ENCODE measurements around the gene BPIFB6.

The BPIFB6 gene

DNA sequence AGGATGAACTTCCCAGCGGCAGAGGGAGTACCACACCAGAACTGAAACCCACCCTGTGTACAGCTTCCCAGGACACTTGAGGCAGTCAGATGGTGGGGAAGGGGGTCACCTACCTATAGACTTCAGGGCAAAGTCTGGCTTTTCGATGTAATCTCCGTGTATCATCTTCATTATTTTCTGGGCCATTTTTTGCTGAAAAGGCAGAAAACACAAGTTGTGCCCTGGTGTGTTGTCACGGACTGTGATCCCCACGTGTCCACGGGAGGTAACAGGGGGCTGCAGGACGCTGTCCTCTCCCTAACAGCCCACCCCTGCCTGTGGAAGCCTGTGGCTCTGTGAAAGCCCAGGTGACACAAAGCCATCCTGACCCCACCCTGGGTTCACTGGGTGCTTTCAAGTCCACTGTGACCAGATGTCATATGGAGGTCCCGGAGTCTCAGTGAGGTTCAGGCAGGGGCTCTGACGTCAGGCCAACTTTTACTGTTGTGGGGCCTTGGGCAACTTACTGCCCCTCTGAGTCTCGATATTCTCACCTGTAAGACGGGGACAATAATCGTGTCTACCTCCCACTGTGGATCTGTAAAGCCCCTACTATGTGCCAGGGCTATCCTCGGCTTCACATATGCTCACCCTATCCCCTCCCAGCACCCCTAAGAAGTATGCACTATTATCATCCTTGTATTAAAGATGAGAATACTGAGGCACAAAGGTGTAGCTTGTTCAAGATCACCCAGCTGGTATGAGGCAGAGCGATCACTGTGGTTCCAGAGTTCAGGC lies 41.8 kb upstream of the BPIFB6 start:
- H3K9me3 ChIP-seq (ENCODE audit: insufficient read depth, low read depth, low read length): no peaks in the 10 kb centered on the region
- no peaks in the 10 kb centered on the region for H3K27me3 ChIP-seq (ENCODE audit: insufficient read depth, low read length, poor library complexity, severe bottlenecking)
- H2AFZ ChIP-seq (ENCODE audit: low read length): no peak overlapping the region
- H3K4me2 ChIP-seq (ENCODE audit: low read depth, low read length, poor library complexity, severe bottlenecking): no peak overlapping the region
- peaks cover 24% of the 10 kb centered on the region for H3K4me1 ChIP-seq (ENCODE audit: insufficient read depth, low read length, poor library complexity, severe bottlenecking)
- H3K9me2 ChIP-seq (replicated peaks; ENCODE audit: low read depth, low read length): no peaks in the 10 kb centered on the region
- H3K36me3 ChIP-seq (ENCODE audit: insufficient read depth, low read length): no peaks in the 10 kb centered on the region
- no peaks in the 10 kb centered on the region for H4K20me1 ChIP-seq (ENCODE audit: insufficient read depth, low read length, poor library complexity, severe bottlenecking)
- TF ChIP-seq, protein P1, sequence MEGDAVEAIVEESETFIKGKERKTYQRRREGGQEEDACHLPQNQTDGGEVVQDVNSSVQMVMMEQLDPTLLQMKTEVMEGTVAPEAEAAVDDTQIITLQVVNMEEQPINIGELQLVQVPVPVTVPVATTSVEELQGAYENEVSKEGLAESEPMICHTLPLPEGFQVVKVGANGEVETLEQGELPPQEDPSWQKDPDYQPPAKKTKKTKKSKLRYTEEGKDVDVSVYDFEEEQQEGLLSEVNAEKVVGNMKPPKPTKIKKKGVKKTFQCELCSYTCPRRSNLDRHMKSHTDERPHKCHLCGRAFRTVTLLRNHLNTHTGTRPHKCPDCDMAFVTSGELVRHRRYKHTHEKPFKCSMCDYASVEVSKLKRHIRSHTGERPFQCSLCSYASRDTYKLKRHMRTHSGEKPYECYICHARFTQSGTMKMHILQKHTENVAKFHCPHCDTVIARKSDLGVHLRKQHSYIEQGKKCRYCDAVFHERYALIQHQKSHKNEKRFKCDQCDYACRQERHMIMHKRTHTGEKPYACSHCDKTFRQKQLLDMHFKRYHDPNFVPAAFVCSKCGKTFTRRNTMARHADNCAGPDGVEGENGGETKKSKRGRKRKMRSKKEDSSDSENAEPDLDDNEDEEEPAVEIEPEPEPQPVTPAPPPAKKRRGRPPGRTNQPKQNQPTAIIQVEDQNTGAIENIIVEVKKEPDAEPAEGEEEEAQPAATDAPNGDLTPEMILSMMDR (conservative IDR thresholded peaks at IDR 0.05; ENCODE audit: low read length): no peak
- no peak for TF ChIP-seq EZH2phosphoT487 (IDR thresholded peaks at IDR 0.05; ENCODE audit: borderline replicate concordance)
- H3F3A ChIP-seq (ENCODE audit: low read depth): no peaks in the 10 kb centered on the region
- no peak overlapping the region for H3K9ac ChIP-seq (ENCODE audit: low read depth, low read length, poor library complexity, severe bottlenecking)
- H3K4me3 ChIP-seq (ENCODE audit: low read length, poor library complexity, severe bottlenecking): no peak overlapping the region
- H3K79me2 ChIP-seq (ENCODE audit: insufficient read depth, low read length): no peaks in the 10 kb centered on the region

DNA sequence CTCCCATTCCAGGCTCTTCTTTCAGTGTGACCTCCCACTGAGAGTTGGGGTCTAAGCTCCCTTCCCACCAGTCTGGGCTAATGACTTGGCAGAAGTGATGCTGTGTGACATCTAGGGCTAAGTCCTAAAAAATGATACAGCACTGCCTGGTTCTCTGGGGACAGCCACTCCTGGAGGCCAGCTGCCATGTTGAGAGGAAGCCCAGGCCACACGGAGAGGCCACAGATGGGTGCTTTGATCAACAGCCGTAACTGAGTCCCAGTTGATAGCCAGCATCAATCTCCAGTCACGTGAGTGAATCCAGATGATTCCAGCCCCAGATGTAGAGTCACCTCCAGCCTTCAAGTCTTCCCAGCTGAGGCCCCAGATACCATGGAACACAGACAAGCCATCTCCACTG lies 41.0 kb upstream of the BPIFB6 start:
- Histone ChIP-seq H4K20me1 (ENCODE audit: insufficient read depth, low read length, poor library complexity, severe bottlenecking) (no peaks in the 10 kb centered on the region), H3K4me1 (ENCODE audit: insufficient read depth, low read length, poor library complexity, severe bottlenecking) (peaks cover 24% of the 10 kb centered on the region), H3K9me2 (replicated peaks; ENCODE audit: low read depth, low read length) (no peaks in the 10 kb centered on the region), H3F3A (ENCODE audit: low read depth) (no peaks in the 10 kb centered on the region), H3K36me3 (ENCODE audit: insufficient read depth, low read length) (no peaks in the 10 kb centered on the region), H3K27me3 (ENCODE audit: insufficient read depth, low read length, poor library complexity, severe bottlenecking) (no peaks in the 10 kb centered on the region), H3K79me2 (ENCODE audit: insufficient read depth, low read length) (no peaks in the 10 kb centered on the region), H3K9me3 (ENCODE audit: insufficient read depth, low read depth, low read length) (peaks cover 6% of the 10 kb centered on the region; the same call in 1 of the 2 replicates), H3K4me3 (ENCODE audit: low read length, poor library complexity, severe bottlenecking) (no peak overlapping the region), H3K9ac (ENCODE audit: low read depth, low read length, poor library complexity, severe bottlenecking) (no peak overlapping the region), H2AFZ (ENCODE audit: low read length) (no peak overlapping the region), H3K4me2 (ENCODE audit: low read depth, low read length, poor library complexity, severe bottlenecking) (peak overlapping the region; percentile 45)
- TF ChIP-seq, protein P1 (conservative IDR thresholded peaks at IDR 0.05; ENCODE audit: low read length): no peak
- TF ChIP-seq EZH2phosphoT487 (IDR thresholded peaks at IDR 0.05; ENCODE audit: borderline replicate concordance): no peak

DNA sequence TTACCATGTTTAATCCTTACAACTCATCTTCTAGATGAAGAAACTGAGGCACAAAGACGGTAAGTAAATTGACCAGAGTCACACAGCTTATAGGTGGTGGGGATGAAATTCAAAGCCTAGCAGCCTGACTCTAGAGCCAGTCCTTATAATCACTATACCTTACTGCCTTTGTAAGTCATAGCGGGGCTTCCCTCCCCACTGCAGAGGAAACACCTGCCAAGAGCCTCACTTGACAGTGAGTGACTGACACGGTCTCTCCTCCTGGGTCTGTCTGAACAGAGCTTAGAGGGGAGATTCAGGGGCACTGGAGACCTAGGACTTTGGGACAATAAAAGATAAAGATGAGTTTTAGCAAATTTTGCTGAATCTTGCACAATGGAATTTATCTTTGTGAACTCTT lies 40.1 kb upstream of the BPIFB6 start:
- H3F3A ChIP-seq (ENCODE audit: low read depth): no peaks in the 10 kb centered on the region
- no peaks in the 10 kb centered on the region for H3K9me2 ChIP-seq (replicated peaks; ENCODE audit: low read depth, low read length)
- H3K27me3 ChIP-seq (ENCODE audit: insufficient read depth, low read length, poor library complexity, severe bottlenecking): no peaks in the 10 kb centered on the region
- TF ChIP-seq EZH2phosphoT487 (IDR thresholded peaks at IDR 0.05; ENCODE audit: borderline replicate concordance): no peak
- TF ChIP-seq, protein P1 (conservative IDR thresholded peaks at IDR 0.05; ENCODE audit: low read length): no peak
- H3K9me3 ChIP-seq (ENCODE audit: insufficient read depth, low read depth, low read length): peaks cover 9% of the 10 kb centered on the region; the same call in 1 of the 2 replicates
- H3K4me2 ChIP-seq (ENCODE audit: low read depth, low read length, poor library complexity, severe bottlenecking): peak overlapping the region; percentile 45
- H3K4me3 ChIP-seq (ENCODE audit: low read length, poor library complexity, severe bottlenecking): no peak overlapping the region
- H3K79me2 ChIP-seq (ENCODE audit: insufficient read depth, low read length): no peaks in the 10 kb centered on the region
- H3K9ac ChIP-seq (ENCODE audit: low read depth, low read length, poor library complexity, severe bottlenecking): peak overlapping the region; percentile 29
- no peaks in the 10 kb centered on the region for H4K20me1 ChIP-seq (ENCODE audit: insufficient read depth, low read length, poor library complexity, severe bottlenecking)
- H3K4me1 ChIP-seq (ENCODE audit: insufficient read depth, low read length, poor library complexity, severe bottlenecking): peaks cover 24% of the 10 kb centered on the region
- no peak overlapping the region for H2AFZ ChIP-seq (ENCODE audit: low read length)
- H3K36me3 ChIP-seq (ENCODE audit: insufficient read depth, low read length): no peaks in the 10 kb centered on the region

Data from Loucy (cell line).